ENCODE data around the gene SMAD6. TPM values are rescaled to one million over a fixed set of nuclear protein-coding genes. Genes with fewer than 3 reads are reported as not detected.

The SMAD6 gene
- total and polyA plus RNA-seq, 2 donors (not counting 1 experiment from before 2014, with no cell fraction given): 1.2 to 8.9 TPM

GRCh38 chr15:66724732-66725463 is 22.9 kb downstream of the SMAD6 start:
- no peaks in the 10 kb centered on the region for H3K36me3 ChIP-seq (ENCODE audit: control insufficient read depth, insufficient read depth, low read length)
- H3K27me3 ChIP-seq (ENCODE audit: control insufficient read depth, insufficient read depth, low read length): no peaks in the 10 kb centered on the region
- no peak overlapping the region for H2AFZ ChIP-seq (ENCODE audit: low read length)
- H4K20me1 ChIP-seq (ENCODE audit: control insufficient read depth, extremely low read depth, insufficient read depth, low read length): no peaks in the 10 kb centered on the region
- no peak overlapping the region for H3K4me2 ChIP-seq (ENCODE audit: extremely low read depth, insufficient read depth, low read length)
- H3K4me1 ChIP-seq (ENCODE audit: control insufficient read depth, extremely low read depth, insufficient read depth, low read length): peaks cover 10% of the 10 kb centered on the region
- no peaks in the 10 kb centered on the region for H3K9me3 ChIP-seq (ENCODE audit: control insufficient read depth, insufficient read depth, low read depth, low read length)
- no peak overlapping the region for H3K9ac ChIP-seq (ENCODE audit: insufficient read depth, low read length)
- DNase-seq (ENCODE audit: low read depth in 2 of 2): no peak
- TF ChIP-seq CTCF (conservative IDR thresholded peaks at IDR 0.05 in 1 of 2, IDR thresholded peaks at IDR 0.05 in 1 of 2; ENCODE audit: low read depth in 1 of 2, low read length in 2 of 2): no peak
- TF ChIP-seq EZH2 (IDR thresholded peaks at IDR 0.05; ENCODE audit: low read length, missing control alignments): no peak
- H3K79me2 ChIP-seq (ENCODE audit: control insufficient read depth, insufficient read depth, low read length): no peaks in the 10 kb centered on the region
- no peak overlapping the region for H3K27ac ChIP-seq (ENCODE audit: insufficient read depth, low read length)
- no peak overlapping the region for H3K4me3 ChIP-seq (replicated peaks in 1 of 4; ENCODE audit: control extremely low read depth in 1 of 4, insufficient read depth in 1 of 4, low read depth in 3 of 4, low read length in 4 of 4)

GRCh38 chr15:66725464-66725785 is 23.4 kb downstream of the SMAD6 start:
- Histone ChIP-seq H2AFZ (ENCODE audit: low read length) (no peak overlapping the region), H3K79me2 (ENCODE audit: control insufficient read depth, insufficient read depth, low read length) (peaks cover 2% of the 10 kb centered on the region), H3K9me3 (ENCODE audit: control insufficient read depth, insufficient read depth, low read depth, low read length) (no peaks in the 10 kb centered on the region), H3K4me2 (ENCODE audit: extremely low read depth, insufficient read depth, low read length) (no peak overlapping the region), H3K27ac (ENCODE audit: insufficient read depth, low read length) (no peak overlapping the region), H3K4me3 (replicated peaks in 1 of 4; ENCODE audit: control extremely low read depth in 1 of 4, insufficient read depth in 1 of 4, low read depth in 3 of 4, low read length in 4 of 4) (no peak overlapping the region), H3K4me1 (ENCODE audit: control insufficient read depth, extremely low read depth, insufficient read depth, low read length) (peaks cover 9% of the 10 kb centered on the region), H4K20me1 (ENCODE audit: control insufficient read depth, extremely low read depth, insufficient read depth, low read length) (no peaks in the 10 kb centered on the region), H3K27me3 (ENCODE audit: control insufficient read depth, insufficient read depth, low read length) (no peaks in the 10 kb centered on the region), H3K9ac (ENCODE audit: insufficient read depth, low read length) (no peak overlapping the region), H3K36me3 (ENCODE audit: control insufficient read depth, insufficient read depth, low read length) (no peaks in the 10 kb centered on the region)
- no peak for DNase-seq (ENCODE audit: low read depth in 2 of 2)
- TF ChIP-seq EZH2 (IDR thresholded peaks at IDR 0.05; ENCODE audit: low read length, missing control alignments) (no peak), CTCF (conservative IDR thresholded peaks at IDR 0.05 in 1 of 2, IDR thresholded peaks at IDR 0.05 in 1 of 2; ENCODE audit: low read depth in 1 of 2, low read length in 2 of 2) (no peak)

GRCh38 chr15:66726386-66726785 is 24.4 kb downstream of the SMAD6 start:
- Histone ChIP-seq H3K79me2 (ENCODE audit: control insufficient read depth, insufficient read depth, low read length) (peaks cover 2% of the 10 kb centered on the region), H4K20me1 (ENCODE audit: control insufficient read depth, extremely low read depth, insufficient read depth, low read length) (no peaks in the 10 kb centered on the region), H3K4me1 (ENCODE audit: control insufficient read depth, extremely low read depth, insufficient read depth, low read length) (peaks cover 5% of the 10 kb centered on the region), H3K9ac (ENCODE audit: insufficient read depth, low read length) (no peak overlapping the region), H3K9me3 (ENCODE audit: control insufficient read depth, insufficient read depth, low read depth, low read length) (no peaks in the 10 kb centered on the region), H3K4me3 (replicated peaks in 1 of 4; ENCODE audit: control extremely low read depth in 1 of 4, insufficient read depth in 1 of 4, low read depth in 3 of 4, low read length in 4 of 4) (no peak overlapping the region), H3K27ac (ENCODE audit: insufficient read depth, low read length) (no peak overlapping the region), H3K4me2 (ENCODE audit: extremely low read depth, insufficient read depth, low read length) (no peak overlapping the region), H2AFZ (ENCODE audit: low read length) (no peak overlapping the region), H3K27me3 (ENCODE audit: control insufficient read depth, insufficient read depth, low read length) (no peaks in the 10 kb centered on the region), H3K36me3 (ENCODE audit: control insufficient read depth, insufficient read depth, low read length) (no peaks in the 10 kb centered on the region)
- no peak for DNase-seq (ENCODE audit: low read depth in 2 of 2)
- no peak for TF ChIP-seq EZH2 (IDR thresholded peaks at IDR 0.05; ENCODE audit: low read length, missing control alignments)
- no peak for TF ChIP-seq CTCF (conservative IDR thresholded peaks at IDR 0.05 in 1 of 2, IDR thresholded peaks at IDR 0.05 in 1 of 2; ENCODE audit: low read depth in 1 of 2, low read length in 2 of 2)

All from fibroblast of lung (primary cell).